GM23338 (cell line): ENCODE results near the gene TLE2. TPM values are rescaled to one million over a fixed set of nuclear protein-coding genes. Genes with fewer than 3 reads are reported as not detected.

Experiments used
- ATAC-seq: fragments of 200-7000 bp; cut with Tn5 transposase; 3 replicates; pipeline ENCODE4 v1.9.1; 2020
- DNase-seq: peaks from one replicate; pipeline ENCODE4 v3.0.0-alpha.2; 2015; ENCODE audit warnings: low spot score
- H2AFZ ChIP-seq: fragments of 200-600 bp; sonication (generic); 2 replicates; pipeline ENCODE4 v1.8.0; 2016; ENCODE audit warnings: antibody characterized with exemption, mild to moderate bottlenecking, moderate library complexity
- H3F3A ChIP-seq: fragments of 200-600 bp; sonication (generic); replicated peaks from 2 replicates; pipeline ENCODE4 v1.8.0; 2017; ENCODE audit warnings: antibody characterized with exemption, mixed run types, low read depth
- H3K27ac ChIP-seq: fragments of 200-600 bp; sonication (generic); 2 replicates; pipeline ENCODE4 v1.6.1; 2016; ENCODE audit warnings: low read depth
- H3K27me3 ChIP-seq: fragments of 200-600 bp; sonication (generic); 2 replicates; pipeline ENCODE4 v1.8.0; 2016; ENCODE audit warnings: mild to moderate bottlenecking, mixed run types, moderate library complexity; ENCODE audit not compliant: insufficient read depth
- H3K36me3 ChIP-seq: fragments of 200-600 bp; sonication (generic); 2 replicates; pipeline ENCODE4 v1.8.0; 2016; ENCODE audit warnings: mild to moderate bottlenecking; ENCODE audit not compliant: insufficient read depth
- H3K4me1 ChIP-seq: fragments of 200-600 bp; sonication (generic); 2 replicates; pipeline ENCODE4 v1.8.0; 2016; ENCODE audit warnings: mild to moderate bottlenecking, moderate library complexity; ENCODE audit not compliant: insufficient read depth
- H3K4me2 ChIP-seq: fragments of 200-600 bp; sonication (generic); 2 replicates; pipeline ENCODE4 v1.7.1; 2017; ENCODE audit warnings: mixed run types
- H3K4me3 ChIP-seq: fragments of 200-600 bp; sonication (generic); 2 replicates; pipeline ENCODE4 v1.6.1; 2016; ENCODE audit warnings: mixed run types
- H3K79me2 ChIP-seq: fragments of 200-600 bp; sonication (generic); replicated peaks from 2 replicates; pipeline ENCODE4 v1.8.0; 2017; ENCODE audit warnings: mild to moderate bottlenecking; ENCODE audit not compliant: insufficient read depth
- H3K9me2 ChIP-seq: fragments of 200-600 bp; sonication (generic); 2 replicates; pipeline ENCODE4 v1.8.0; 2017; ENCODE audit not compliant: insufficient read depth
- H4K20me1 ChIP-seq: fragments of 200-600 bp; sonication (generic); replicated peaks from 2 replicates; pipeline ENCODE4 v1.8.0; 2017; ENCODE audit warnings: mild to moderate bottlenecking; ENCODE audit not compliant: insufficient read depth
- H3K27ac Mint-ChIP-seq: 2 replicates; pipeline ENCODE4 v1.8.0; 2020; ENCODE audit warnings: inconsistent platforms, mild to moderate bottlenecking, moderate library complexity, mixed read lengths
- H3K27me3 Mint-ChIP-seq: 3 replicates; pipeline ENCODE4 v1.8.0; 2022; ENCODE audit warnings: low read depth, mild to moderate bottlenecking, moderate library complexity, mixed read lengths, inconsistent platforms; ENCODE audit not compliant: insufficient read depth, poor library complexity
- H3K36me3 Mint-ChIP-seq: 3 replicates; pipeline ENCODE4 v1.8.0; 2021; ENCODE audit warnings: low read depth, mild to moderate bottlenecking, inconsistent platforms, moderate library complexity, mixed read lengths
- H3K4me1 Mint-ChIP-seq: 3 replicates; pipeline ENCODE4 v1.8.0; 2020; ENCODE audit warnings: mild to moderate bottlenecking, inconsistent platforms, mixed read lengths
- H3K4me3 Mint-ChIP-seq: 3 replicates; pipeline ENCODE4 v1.8.0; 2021; ENCODE audit warnings: moderate library complexity, mild to moderate bottlenecking, inconsistent platforms, mixed read lengths
- H3K9me3 Mint-ChIP-seq: 3 replicates; pipeline ENCODE4 v1.8.0; 2020; ENCODE audit warnings: moderate library complexity, mild to moderate bottlenecking, inconsistent platforms, mixed read lengths
- CREB1 ChIP-seq: fragments of 250-450 bp; sonication (Bioruptor Pico); IDR thresholded peaks from 2 replicates; pipeline ENCODE4 v1.5.0; 2020; ENCODE audit warnings: low read depth, mild to moderate bottlenecking, moderate library complexity
- CTCF ChIP-seq, 2 experiments: fragments of 200-600 bp in 1 of 2; sonication (generic) in 1 of 2; conservative IDR thresholded peaks; 2 replicates each; pipeline versions ENCODE4 v1.5.1 to v1.6.1; 2016 to 2017; ENCODE audit warnings: antibody characterized with exemption in 2 of 2, low read depth in 2 of 2, mild to moderate bottlenecking in 2 of 2, moderate library complexity in 1 of 2
- EZH2 ChIP-seq: fragments of 200-600 bp; sonication (generic); IDR thresholded peaks from one replicate; pipeline ENCODE4 v1.8.0; 2017; ENCODE audit warnings: antibody characterized with exemption, mild to moderate bottlenecking, low read depth; ENCODE audit not compliant: unreplicated experiment
- EZH2phosphoT487 ChIP-seq: fragments of 200-600 bp; sonication (generic); IDR thresholded peaks from one replicate; pipeline ENCODE4 v1.8.1; 2018; ENCODE audit warnings: antibody characterized with exemption; ENCODE audit not compliant: unreplicated experiment
- JUNB ChIP-seq: IDR thresholded peaks from one replicate; pipeline ENCODE4 v1.6.1; 2016; ENCODE audit warnings: antibody characterized with exemption; ENCODE audit not compliant: unreplicated experiment
- NANOG ChIP-seq: IDR thresholded peaks from 2 replicates; pipeline ENCODE4 v1.6.1; 2016; ENCODE audit warnings: antibody characterized with exemption, borderline replicate concordance
- POLR2AphosphoS5 ChIP-seq: IDR thresholded peaks from 2 replicates; pipeline ENCODE4 v1.6.1; 2016; ENCODE audit warnings: antibody characterized with exemption, low read depth
- REST ChIP-seq: IDR thresholded peaks from one replicate; pipeline ENCODE4 v1.6.1; 2018; ENCODE audit warnings: antibody characterized with exemption; ENCODE audit not compliant: unreplicated experiment
- STAT1 ChIP-seq: IDR thresholded peaks from one replicate; pipeline ENCODE4 v1.6.1; 2016; ENCODE audit warnings: antibody characterized with exemption; ENCODE audit not compliant: unreplicated experiment
- ZNF114 ChIP-seq: fragments of 250-450 bp; sonication (Bioruptor Pico); IDR thresholded peaks from 2 replicates; pipeline ENCODE4 v1.5.0; 2020; ENCODE audit warnings: mild to moderate bottlenecking, moderate library complexity
- ZNF331 ChIP-seq: fragments of 250-450 bp; sonication (Bioruptor Pico); IDR thresholded peaks from 2 replicates; pipeline ENCODE4 v1.5.0; 2020; ENCODE audit warnings: low read depth, mild to moderate bottlenecking, moderate library complexity
- ZNF462 ChIP-seq: fragments of 250-450 bp; sonication (Bioruptor Pico); IDR thresholded peaks from 2 replicates; pipeline ENCODE4 v1.5.0; 2020; ENCODE audit warnings: mild to moderate bottlenecking, moderate library complexity
- polyA plus RNA-seq: library from polyadenylated mRNA; unstranded; fragments of >200 nt; fragmentation: Nextera tagmentation; extraction: Ambion mirVana; gene quantifications from 2 replicates; pipeline ENCODE4 v1.2.1, GENCODE V29; 2016
- total RNA-seq: library from RNA; depleted of rRNA; stranded (reverse); fragments of >200 nt; shearing (Covaris generic); gene quantifications from 2 replicates; pipeline ENCODE4 v1.2.3, GENCODE V29; 2014
- TF ChIP-seq, protein P1 (sequence below): IDR thresholded peaks from 2 replicates; pipeline ENCODE4 v1.6.1; 2016; ENCODE audit warnings: antibody characterized with exemption

Gene TLE2
- total and polyA plus RNA-seq, 2 experiments from 2014 or later: 5.2 to 22.8 TPM

- H3K4me1 Mint-ChIP-seq: 0 out of 3 replicates have a peak, but pooled peaks cover 3% of the 10 kb centered on the region
- no peak for ATAC-seq
- peaks cover 7% of the 10 kb centered on the region; the same call in 2 of the 3 replicates for H3K36me3 Mint-ChIP-seq
- Histone ChIP-seq H3K36me3 (no peaks in the 10 kb centered on the region), H3K4me2 (no peak overlapping the region), H2AFZ (no peak overlapping the region), H3K4me3 (no peak overlapping the region), H3K4me1 (no peaks in the 10 kb centered on the region; the same call in 1 of the 2 replicates), H3K27ac (no peak overlapping the region), H3K27me3 (no peaks in the 10 kb centered on the region), H3K79me2 (no peaks in the 10 kb centered on the region), H4K20me1 (no peaks in the 10 kb centered on the region; the same call in 1 of the 2 replicates), H3K9me2 (no peaks in the 10 kb centered on the region), H3F3A (no peaks in the 10 kb centered on the region)
- no peaks in the 10 kb centered on the region; the same call in 2 of the 3 replicates for H3K9me3 Mint-ChIP-seq
- no peak overlapping the region for H3K4me3 Mint-ChIP-seq
- peaks cover 8% of the 10 kb centered on the region for H3K27me3 Mint-ChIP-seq
- TF ChIP-seq EZH2 (no peak), EZH2phosphoT487 (no peak), ZNF114 (CRISPR knock-in tag) (no peak), POLR2AphosphoS5 (no peak), NANOG (no peak), ZNF462 (no peak), REST (no peak), JUNB (no peak), CREB1 (CRISPR knock-in tag) (no peak), ZNF331 (CRISPR knock-in tag) (no peak), STAT1 (no peak), CTCF (conservative IDR thresholded peaks at IDR 0.05; ENCODE audit: low read depth in 2 of 2) (no peak)
- TF ChIP-seq, protein P1, sequence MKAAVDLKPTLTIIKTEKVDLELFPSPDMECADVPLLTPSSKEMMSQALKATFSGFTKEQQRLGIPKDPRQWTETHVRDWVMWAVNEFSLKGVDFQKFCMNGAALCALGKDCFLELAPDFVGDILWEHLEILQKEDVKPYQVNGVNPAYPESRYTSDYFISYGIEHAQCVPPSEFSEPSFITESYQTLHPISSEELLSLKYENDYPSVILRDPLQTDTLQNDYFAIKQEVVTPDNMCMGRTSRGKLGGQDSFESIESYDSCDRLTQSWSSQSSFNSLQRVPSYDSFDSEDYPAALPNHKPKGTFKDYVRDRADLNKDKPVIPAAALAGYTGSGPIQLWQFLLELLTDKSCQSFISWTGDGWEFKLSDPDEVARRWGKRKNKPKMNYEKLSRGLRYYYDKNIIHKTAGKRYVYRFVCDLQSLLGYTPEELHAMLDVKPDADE: no peak
- DNase-seq: no peak
- H3K27ac Mint-ChIP-seq: no peak overlapping the region
Observed at GRCh38 chr19:2998642-2999041, 30.4 kb downstream of the TLE2 start.
